Activated naive CD4-positive, alpha-beta T cell treated with anti-CD3 and anti-CD28 coated beads, Interleukin-2, amount 50 U/mL, for 16 hours (primary cell): Measurements from ENCODE around the gene LTF.
"Not testable (repeated sequence)": the region's sequence is repeated elsewhere in the genome, so short reads cannot be mapped to it uniquely, and the experiment has no call there.

Source experiments
- DNase-seq: peaks from one replicate; pipeline ENCODE4 v3.0.0-alpha.2; 2020

LTF gene

DNA sequence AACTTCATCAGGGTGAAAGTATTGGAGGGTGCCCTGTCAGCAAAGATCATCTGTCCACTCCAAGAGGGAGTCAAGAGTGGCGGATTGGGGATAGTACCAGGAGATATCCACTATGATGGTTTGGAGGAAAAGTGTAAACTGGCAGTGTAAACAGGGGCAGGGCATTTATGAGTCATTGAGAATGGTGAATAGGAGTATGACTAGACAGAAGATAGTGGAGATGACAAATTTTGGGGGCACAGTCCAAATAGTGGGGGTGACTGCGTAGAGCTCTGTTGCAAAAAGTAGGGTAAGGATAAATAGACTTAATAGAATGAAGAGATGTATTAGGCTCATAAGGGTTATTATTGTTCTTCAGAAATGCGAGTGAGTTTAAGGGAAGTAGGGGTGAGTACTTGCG is 75.9 kb downstream of the LTF start:
- not testable (repeated sequence) for DNase-seq

DNA sequence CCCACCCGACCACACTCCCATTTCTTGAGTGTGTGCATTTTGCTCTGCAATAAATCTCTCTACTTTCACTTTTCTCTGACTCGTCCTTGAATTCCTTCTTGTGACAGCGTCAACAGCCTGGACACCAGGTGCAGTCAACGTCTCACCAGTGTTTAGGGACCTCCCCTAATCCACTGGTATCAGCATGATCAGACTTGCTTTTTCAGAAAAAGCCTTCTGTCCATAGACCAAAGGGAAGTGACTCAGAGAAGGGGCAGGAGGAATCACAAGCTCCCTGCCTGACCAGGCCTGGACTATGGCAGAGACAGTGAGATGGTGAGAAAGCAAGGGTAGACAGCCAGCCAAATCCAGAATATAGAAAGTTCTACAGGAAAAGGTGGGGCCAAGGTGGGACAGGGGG is 78.5 kb downstream of the LTF start:
- no peak for DNase-seq
